Pancreas (tissue), 10 donors: Measurements from ENCODE around the gene NFIC. TPM values are rescaled to one million over a fixed set of nuclear protein-coding genes. Genes with fewer than 3 reads are reported as not detected.

Experiments
- ATAC-seq, 4 donors: fragments of 200-7000 bp; cut with Tn5 transposase; one replicate each; pipeline versions ENCODE4 v1.8.0 to v1.9.1; 2020; ENCODE audit warnings: mild to moderate bottlenecking in 4 of 4, moderate library complexity in 4 of 4
- DNase-seq, 6 donors: peaks; one replicate each; pipeline ENCODE4 v3.0.0-alpha.2; 2020
- FAIRE-seq: peaks from 2 replicates; lab custom pipeline; 2012; peaks lifted over from hg19 to GRCh38; lab: Jason Lieb, UNC
- H3K27ac ChIP-seq, 4 donors: fragments of 200-600 bp; sonication (generic); 1 replicate in 3 of 4; 2 replicates in 1 of 4; pipeline versions ENCODE4 v1.5.0 to v1.8.0; 2020
- H3K27me3 ChIP-seq, 4 donors: fragments of 200-600 bp; one replicate each; pipeline ENCODE4 v1.8.0; 2021
- H3K36me3 ChIP-seq, 3 donors: fragments of 200-600 bp; sonication (generic) in 1 of 3; one replicate each; pipeline versions ENCODE4 v1.5.0 to v1.8.0; 2020 to 2021
- H3K4me1 ChIP-seq, 3 donors: fragments of 200-600 bp; one replicate each; pipeline ENCODE4 v1.8.0; 2021
- H3K4me3 ChIP-seq, 4 donors: fragments of 200-600 bp; sonication (generic) in 2 of 4; one replicate each; pipeline versions ENCODE4 v1.5.0 to v1.8.0; 2020 to 2021
- H3K9me3 ChIP-seq, 4 donors: fragments of 200-600 bp; one replicate each; pipeline ENCODE4 v1.8.0; 2021
- WGBS, 2 donors: extraction: QIAGEN DNeasy Blood & Tissue Kit; methylation state at CpG; one replicate each; pipeline ENCODE4 v1.1.7; 2013; 5-methylcytosine and 5-hydroxymethylcytosine counted together
- intact Hi-C, 3 donors: fragments of 100-400 bp; cut with DNase I; formaldehyde crosslinking; loops; one replicate each; pipeline versions ENCODE4 v1.11.1 to v1.14.2; 2022
- polyA plus RNA-seq, 2 donors: library from polyadenylated mRNA; stranded (reverse); fragments of 200-250 nt; gene quantifications; one replicate each; pipeline ENCODE4 v1.2.3, GENCODE V29; 2013
- total RNA-seq, 6 donors: library from RNA; stranded (reverse); fragmentation: NEBNext Ultra II Directional in 4 of 6; extraction: Animal tissue kit (Norgen Biotek cat#: 25700) in 4 of 6; gene quantifications; one replicate each; pipeline versions ENCODE4 v1.2.1 to v1.2.4, GENCODE V29; 2021 to 2023
- TF ChIP-seq, protein P1 (sequence below), 4 donors: fragments of 200-600 bp; sonication (generic) in 3 of 4; IDR thresholded peaks; one replicate each; pipeline versions ENCODE4 v1.5.0 to v1.8.0; 2021; ENCODE audit warnings: antibody characterized with exemption in 4 of 4
- donor health status: healthy with polysubstance abuse.
- donor health status: DM: no; HTN: no; CAD: no; lungs with moderate emphysema.
- donor health status: DM: no; HTN: no; CAD: no.
- donor health status: control.
- donor health status: control.
- donor health status: Bipolar disorder and iron deficiency.
- donor health status: DM: yes; HTN: yes; CAD: no.
- donor health status: DM: no; HTN: no; CAD: no.
- donor health status: DM: no; HTN: no; CAD: no.
- donor health status: DM: yes; HTN: yes; CAD: no.

NFIC gene
- total and polyA plus RNA-seq, 8 donors = 21.3 to 203 (median 115) TPM

DNA sequence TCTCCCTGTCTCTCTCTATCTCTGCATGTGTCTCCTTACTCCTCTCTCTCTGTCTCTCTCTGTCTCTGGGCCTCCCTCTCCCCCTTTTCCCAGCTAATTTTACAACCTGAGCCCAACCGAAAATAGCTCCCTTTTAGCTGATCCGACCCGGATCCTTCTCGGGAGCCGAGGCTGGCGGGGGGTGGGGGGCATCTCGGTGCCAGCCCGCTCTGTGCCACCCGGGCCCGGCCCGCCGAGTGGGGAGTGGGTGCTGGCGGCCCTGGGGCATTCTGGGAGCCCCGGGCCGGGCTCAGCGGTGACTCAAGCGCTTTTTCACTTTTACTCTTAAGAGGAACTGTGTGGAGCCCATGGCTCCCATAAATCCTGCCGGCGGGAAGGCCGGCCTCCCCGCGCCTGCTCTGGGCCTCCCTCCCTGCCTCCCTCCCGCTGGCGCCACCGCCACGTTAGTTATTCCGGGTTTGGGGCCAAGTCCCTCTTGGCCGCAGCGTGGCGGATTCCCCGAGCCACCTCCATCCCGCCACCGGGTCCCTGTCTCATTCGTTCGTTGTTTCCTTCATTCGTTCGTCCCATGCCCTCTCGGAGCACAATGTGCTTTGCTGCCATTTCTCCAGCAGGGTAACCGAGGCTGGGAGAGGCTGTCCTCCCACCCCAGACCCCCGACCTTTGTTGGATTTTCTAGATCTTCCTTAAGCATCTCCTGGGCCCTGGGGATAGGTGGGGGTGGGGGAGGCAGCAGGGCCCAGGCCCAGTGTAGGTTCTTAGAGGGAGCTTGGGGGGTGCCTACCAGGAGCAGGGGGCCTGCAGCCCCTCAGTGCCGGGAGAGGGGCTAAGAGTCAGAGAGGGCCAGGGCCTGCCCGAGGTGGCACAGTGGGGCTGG lies 3.2 kb downstream of the NFIC start:
- TF ChIP-seq, protein P1, sequence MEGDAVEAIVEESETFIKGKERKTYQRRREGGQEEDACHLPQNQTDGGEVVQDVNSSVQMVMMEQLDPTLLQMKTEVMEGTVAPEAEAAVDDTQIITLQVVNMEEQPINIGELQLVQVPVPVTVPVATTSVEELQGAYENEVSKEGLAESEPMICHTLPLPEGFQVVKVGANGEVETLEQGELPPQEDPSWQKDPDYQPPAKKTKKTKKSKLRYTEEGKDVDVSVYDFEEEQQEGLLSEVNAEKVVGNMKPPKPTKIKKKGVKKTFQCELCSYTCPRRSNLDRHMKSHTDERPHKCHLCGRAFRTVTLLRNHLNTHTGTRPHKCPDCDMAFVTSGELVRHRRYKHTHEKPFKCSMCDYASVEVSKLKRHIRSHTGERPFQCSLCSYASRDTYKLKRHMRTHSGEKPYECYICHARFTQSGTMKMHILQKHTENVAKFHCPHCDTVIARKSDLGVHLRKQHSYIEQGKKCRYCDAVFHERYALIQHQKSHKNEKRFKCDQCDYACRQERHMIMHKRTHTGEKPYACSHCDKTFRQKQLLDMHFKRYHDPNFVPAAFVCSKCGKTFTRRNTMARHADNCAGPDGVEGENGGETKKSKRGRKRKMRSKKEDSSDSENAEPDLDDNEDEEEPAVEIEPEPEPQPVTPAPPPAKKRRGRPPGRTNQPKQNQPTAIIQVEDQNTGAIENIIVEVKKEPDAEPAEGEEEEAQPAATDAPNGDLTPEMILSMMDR (IDR thresholded peaks at IDR 0.05) = no peak
- 8 to 11% methylated on average over 41 to 42 of the region's 42 CpGs for WGBS, 2 donors
- H3K27ac ChIP-seq = peak overlapping the region; percentile 54 to 98 (median 96)
- ATAC-seq (peak; percentile 12 to 47 (median 32)), FAIRE-seq (no peak), DNase-seq (peak in 4 of 6 donors; percentile 75 to 82 (median 81))
- no peaks in the 10 kb centered on the region for H3K27me3 ChIP-seq
- H3K36me3 ChIP-seq = no peaks in the 10 kb centered on the region
- peaks cover 12 to 26% (median 25%) of the 10 kb centered on the region in 3 donors for H3K4me1 ChIP-seq
- no peaks in the 10 kb centered on the region for H3K9me3 ChIP-seq
- peak overlapping the region; percentile 2 to 87 (median 55) for H3K4me3 ChIP-seq
- intact Hi-C loops = no loop called here

DNA sequence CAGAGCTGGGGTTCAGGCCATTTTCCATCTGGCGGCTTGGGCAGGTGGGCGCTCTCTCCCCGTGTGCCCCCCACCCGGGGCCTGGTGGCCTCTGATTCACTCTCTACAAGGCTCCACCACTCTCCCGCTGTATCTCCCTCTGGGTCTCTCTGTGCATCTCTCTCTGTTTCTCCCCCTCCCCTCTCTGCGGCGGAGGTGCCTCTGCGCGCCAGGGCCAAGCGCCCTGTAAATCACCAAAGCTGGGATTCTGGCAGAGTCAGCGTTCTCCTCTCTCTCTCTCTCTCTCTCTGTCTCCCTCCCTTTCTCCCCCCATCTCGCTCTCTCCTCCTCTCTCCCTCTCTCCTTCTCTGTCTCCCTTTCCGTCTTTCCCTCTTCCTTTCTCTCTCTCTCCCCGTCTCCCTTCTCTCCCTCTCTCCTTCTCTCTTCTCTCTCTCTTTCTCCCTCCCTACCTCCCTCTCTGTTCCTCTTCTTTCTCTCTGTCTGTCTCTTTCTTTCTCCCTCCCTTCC lies 3.9 kb downstream of the NFIC start:
- H3K27ac ChIP-seq = peak overlapping the region; percentile 54 to 98 (median 96)
- DNase-seq (peak in 1 of 6 donors; percentile 53), FAIRE-seq (no peak), ATAC-seq (no peak)
- no peaks in the 10 kb centered on the region for H3K9me3 ChIP-seq
- H3K4me3 ChIP-seq = peak overlapping the region in 3 of 4 donors; percentile 29 to 87 (median 81)
- H3K27me3 ChIP-seq = no peaks in the 10 kb centered on the region
- WGBS, 2 donors = 29 to 34% methylated on average over 14 of the region's 14 CpGs
- H3K36me3 ChIP-seq = no peaks in the 10 kb centered on the region
- TF ChIP-seq, protein P1 (IDR thresholded peaks at IDR 0.05) = no peak
- peaks cover 10 to 25% (median 24%) of the 10 kb centered on the region in 3 donors for H3K4me1 ChIP-seq
- intact Hi-C loops = no loop called here

DNA sequence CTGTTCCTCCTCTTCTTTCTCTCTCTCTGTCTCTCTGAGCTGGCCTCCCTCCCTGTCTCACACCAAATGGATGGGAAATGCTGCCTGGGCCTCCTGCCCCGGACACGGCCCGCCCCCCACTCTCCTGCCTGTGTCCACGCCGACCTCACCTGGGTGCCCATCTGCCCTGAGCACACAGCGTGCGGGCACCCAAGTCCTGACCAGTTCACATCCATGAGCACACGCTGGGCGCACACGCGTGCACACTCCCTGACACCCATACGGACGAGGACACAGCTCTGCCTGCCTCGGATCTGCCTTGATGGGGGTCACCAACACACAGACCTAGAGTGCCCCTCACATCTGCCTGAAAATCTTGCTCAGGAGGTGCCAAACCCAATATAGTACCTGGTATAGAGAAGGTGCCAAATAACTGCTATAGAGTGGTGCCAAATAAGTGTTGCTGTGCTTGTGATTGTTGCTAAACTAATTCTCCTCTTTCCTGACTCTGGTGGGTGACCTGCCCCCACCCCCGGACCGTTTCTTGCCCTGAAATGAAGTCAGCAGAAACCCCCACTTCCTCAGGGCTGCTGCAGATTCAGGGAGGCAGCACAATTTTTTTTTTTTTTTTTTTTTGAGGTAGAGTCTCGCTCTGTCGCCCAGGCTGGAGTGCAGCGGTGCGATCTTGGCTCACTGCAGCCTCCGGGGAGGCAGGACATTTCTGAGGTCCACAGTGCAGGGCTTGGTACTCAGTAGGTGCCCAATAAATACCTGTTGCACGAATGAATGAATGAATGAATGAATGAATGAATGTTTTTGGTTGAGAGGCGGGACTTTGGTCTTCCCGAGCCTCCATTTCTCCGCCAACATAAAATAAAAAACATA lies 4.6 kb downstream of the NFIC start:
- WGBS, 2 donors = 63 to 66% methylated on average over 25 of the region's 25 CpGs
- no peak for DNase-seq
- no peak for ATAC-seq
- peaks cover 5 to 26% (median 26%) of the 10 kb centered on the region in 3 donors for H3K4me1 ChIP-seq
- no peak for FAIRE-seq
- H3K9me3 ChIP-seq = no peaks in the 10 kb centered on the region
- no peaks in the 10 kb centered on the region for H3K36me3 ChIP-seq
- H3K27ac ChIP-seq = peak overlapping the region in 3 of 4 donors; percentile 96 to 98 (median 97)
- H3K4me3 ChIP-seq = peak overlapping the region in 2 of 4 donors; percentile 81 to 87
- TF ChIP-seq, protein P1 (IDR thresholded peaks at IDR 0.05) = no peak
- H3K27me3 ChIP-seq = no peaks in the 10 kb centered on the region
- intact Hi-C loops = no loop called here

DNA sequence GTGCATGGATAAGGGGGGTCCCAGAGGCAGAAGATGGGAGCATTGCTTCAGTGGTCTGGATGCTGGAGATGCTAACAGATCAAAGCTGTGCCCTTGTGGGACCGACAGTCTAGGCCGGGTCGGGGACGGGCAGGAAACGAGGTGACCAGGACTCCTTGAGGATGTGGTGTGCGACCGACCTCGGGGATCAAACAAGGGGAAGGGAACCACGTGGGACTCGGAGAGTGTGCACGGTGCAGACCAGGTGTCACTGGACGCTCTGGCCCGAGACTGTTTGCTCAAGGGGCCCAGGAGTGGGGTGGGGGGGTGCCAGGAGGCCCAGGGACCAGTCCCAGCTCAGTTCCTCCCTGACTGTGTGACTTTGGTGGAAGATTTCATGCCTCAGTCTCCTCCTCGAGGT lies 6.0 kb downstream of the NFIC start:
- TF ChIP-seq, protein P1 (IDR thresholded peaks at IDR 0.05) = no peak
- Histone ChIP-seq H3K4me3 (no peak overlapping the region), H3K27me3 (no peaks in the 10 kb centered on the region), H3K9me3 (no peaks in the 10 kb centered on the region), H3K4me1 (peaks cover 9 to 34% (median 31%) of the 10 kb centered on the region in 3 donors), H3K36me3 (no peaks in the 10 kb centered on the region), H3K27ac (peak overlapping the region in 2 of 4 donors; percentile 17 to 83)
- ATAC-seq (no peak), DNase-seq (peak in 2 of 6 donors; percentile 64 to 79), FAIRE-seq (no peak)
- 34 to 39% methylated on average over 14 of the region's 14 CpGs for WGBS, 2 donors
- intact Hi-C loops = no loop called here
